Stimulated activated CD8-positive, alpha-beta memory T cell treated with anti-CD3 and anti-CD28 coated beads, Interleukin-2, amount 100 ng/mL, for 48 hours (primary cell): ENCODE measurements around the gene LACTB.

ENCODE experiments used
- DNase-seq, 2 donors: peaks; one replicate each; pipeline ENCODE4 v3.0.0-alpha.2; 2020; ENCODE audit warnings: low read depth in 2 of 2

Gene LACTB, protein sequence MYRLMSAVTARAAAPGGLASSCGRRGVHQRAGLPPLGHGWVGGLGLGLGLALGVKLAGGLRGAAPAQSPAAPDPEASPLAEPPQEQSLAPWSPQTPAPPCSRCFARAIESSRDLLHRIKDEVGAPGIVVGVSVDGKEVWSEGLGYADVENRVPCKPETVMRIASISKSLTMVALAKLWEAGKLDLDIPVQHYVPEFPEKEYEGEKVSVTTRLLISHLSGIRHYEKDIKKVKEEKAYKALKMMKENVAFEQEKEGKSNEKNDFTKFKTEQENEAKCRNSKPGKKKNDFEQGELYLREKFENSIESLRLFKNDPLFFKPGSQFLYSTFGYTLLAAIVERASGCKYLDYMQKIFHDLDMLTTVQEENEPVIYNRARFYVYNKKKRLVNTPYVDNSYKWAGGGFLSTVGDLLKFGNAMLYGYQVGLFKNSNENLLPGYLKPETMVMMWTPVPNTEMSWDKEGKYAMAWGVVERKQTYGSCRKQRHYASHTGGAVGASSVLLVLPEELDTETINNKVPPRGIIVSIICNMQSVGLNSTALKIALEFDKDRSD

GRCh38 chr15:63121382-63122001 is at the start of gene LACTB:
LACTB (plus strand) TSS chr15:63121861; CDS start chr15:63121872, 11 bp downstream.
- DNase-seq: peak; percentile 64 to 74

DNA sequence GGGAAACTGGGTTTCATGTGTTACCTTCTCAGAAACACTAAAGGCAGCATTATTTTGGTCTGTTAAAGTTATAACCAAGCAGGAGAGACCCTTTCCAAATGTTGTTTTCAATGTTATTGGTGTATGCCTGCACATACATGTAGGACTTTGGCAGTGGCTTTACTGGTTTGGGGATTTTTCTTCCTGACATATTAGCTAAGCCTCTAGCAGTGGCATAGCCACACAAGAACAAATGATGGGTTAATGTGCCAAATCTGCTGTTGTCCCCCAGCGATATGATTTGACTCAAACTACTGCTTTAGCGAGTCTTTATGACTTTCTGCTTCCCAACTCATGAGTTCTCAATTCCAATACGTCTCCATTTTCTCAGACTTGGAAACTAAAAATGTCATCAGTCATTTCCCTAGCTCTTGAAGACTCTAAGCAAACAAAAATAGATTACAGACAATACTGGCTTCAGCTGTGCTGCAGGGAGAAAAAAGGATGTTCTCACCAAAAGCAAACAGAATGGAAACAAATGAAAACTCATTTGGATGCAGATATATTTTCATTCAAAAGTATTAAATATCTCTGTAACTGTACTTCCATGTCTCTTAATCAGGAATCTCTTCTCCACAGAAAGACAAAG is 49.5 kb upstream of the LACTB start:
- DNase-seq: no peak

- DNase-seq: no peak
These were observed 48.8 kb upstream of the LACTB start for GRCh38 chr15:63072809-63073277.

DNA sequence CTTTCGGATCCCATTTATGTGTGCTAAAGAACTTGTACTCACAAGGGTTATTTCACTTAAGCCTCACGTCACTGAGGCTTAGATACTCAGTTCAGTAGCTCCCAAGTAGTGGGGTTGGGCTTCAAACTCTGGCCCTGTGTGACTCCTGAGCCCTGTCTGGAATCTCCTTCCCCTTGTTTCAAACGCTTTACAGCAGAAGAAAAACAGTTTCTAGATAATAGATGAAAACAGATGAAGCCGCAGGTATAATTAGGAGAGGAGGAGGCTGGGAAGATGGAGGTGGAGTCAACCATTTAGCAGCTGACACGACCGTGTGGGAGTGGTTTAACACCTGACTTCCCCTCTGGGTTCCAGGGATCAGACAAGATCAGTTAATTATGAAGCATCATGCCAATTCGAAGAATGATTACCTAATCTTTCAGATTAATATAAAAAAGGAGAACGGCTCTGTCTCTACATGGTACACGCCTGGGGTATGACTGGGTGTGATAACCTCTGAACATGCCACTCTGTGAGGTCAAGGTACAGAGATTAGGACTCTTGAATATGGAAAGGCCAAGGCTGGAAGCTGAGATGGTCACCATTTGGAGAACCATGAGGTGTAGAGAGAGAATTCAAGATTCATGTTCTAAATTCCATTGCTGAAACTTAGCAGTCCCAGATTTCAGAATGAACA is 48.0 kb upstream of the LACTB start:
- DNase-seq: no peak

GRCh38 chr15:63075015-63075983 is 46.4 kb upstream of the LACTB start:
- no peak for DNase-seq

DNA sequence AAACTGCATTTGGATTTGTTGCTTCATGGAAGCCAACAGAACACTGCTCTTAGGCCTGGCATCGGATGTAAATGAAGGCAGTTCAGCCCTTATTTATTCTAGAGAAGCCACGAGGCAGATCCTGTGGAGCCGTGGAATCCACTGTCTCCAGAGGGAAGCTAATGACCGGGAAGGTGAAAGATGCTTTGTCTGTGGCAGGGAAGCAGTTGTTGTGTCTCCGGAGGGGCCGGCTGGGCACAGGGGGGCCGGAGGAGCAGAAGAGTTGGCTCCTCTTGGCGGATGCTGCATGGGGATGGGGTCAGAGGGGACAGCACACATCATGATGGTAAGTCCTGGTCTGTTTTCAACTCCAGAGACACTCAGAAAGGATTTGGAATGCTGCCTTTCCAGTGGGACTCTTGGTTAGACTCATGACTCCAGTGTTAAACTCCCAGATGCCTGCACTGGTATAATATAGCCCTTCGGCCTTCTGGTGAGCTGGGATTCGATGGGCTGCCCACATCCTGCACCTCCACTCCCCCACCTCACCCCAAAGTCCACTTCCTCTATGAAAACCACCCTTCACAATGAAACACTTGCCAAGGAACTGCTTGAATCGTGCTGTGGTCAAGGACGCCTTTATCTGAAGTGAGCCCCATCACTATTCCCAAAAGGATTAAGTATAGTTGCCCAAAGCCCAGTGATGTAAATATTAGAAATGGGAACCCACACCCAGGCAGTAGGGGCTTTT is 45.5 kb upstream of the LACTB start:
- DNase-seq: no peak

DNA sequence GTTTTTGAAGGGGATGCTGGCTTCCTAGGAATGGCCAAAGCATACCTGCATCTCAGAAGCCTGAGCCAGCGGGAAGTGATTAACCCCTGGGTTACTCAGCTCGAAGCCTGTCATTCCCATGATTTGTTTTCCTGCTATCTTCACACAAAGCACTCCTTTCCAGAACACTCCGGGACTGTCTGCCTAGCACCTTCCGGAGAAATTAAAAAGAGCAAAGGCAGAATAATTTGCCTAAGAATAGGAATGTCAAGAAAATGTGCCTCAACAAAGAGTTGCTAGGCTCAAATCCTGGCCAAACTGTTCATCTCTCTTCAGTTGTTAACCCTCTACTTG is 45.0 kb upstream of the LACTB start:
- DNase-seq: no peak

GRCh38 chr15:63077952-63078351 is 43.7 kb upstream of the LACTB start:
- no peak for DNase-seq

DNA sequence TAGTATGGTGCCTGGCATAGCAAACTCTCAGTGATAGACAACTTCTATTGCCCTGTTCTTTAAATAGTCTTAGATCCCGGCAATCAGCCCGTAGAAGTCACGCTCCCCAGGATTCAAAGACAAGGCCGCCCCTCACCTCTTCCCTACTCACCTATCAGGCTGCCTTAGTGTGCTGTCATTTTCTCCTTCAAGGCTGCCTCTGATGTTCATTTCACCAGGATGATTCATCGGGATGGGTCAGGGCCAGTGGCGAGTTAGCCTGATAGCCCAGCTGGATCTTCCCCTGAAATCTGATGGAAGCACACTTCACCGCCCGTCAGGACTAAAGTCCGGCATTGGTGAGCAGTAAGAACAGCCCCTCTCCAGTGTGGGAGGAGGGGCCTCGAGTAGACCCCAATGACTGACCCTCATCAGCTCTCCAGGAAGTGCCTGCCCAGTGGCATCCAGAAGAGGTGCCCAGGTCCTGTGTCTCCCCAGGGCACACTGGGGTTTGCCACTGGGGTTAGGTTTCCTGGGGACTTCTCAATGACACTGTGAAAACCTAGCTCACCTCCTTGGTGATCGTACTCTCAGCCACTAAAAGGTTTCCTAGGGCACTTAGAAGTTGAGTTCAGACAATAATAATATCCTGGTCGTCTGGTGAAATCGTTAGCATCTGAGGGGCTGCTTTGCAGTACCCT is 41.6 kb upstream of the LACTB start:
- DNase-seq: no peak

DNA sequence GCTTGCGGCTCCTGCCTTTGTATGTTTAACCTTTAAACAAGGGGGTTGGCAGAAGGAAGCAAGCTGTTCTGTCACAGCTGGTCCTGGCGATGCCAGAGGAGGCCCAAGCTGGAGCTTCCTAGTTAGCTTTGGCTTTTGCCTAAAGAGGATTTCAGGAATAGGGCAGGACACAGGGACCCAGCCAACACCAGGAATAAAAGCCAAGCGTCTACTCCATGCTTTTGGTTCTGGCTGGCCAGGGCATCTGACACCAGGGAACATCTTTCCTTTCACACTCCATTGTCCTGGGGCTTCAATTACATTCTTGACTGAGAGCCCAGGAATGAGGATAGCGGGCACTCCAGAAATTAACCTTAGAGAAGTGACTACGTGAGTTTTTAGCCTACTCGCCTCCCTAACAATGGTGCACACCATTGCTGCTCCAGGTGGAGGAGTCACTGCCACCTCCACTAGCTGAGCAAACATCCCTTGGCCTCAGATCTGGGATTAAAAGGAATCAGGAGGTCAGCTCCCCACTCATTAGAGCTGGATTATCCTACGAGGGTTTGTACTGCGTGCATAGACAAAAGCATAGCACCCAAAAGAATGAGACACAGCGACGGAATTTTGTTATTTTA is 40.9 kb upstream of the LACTB start:
- no peak for DNase-seq

DNA sequence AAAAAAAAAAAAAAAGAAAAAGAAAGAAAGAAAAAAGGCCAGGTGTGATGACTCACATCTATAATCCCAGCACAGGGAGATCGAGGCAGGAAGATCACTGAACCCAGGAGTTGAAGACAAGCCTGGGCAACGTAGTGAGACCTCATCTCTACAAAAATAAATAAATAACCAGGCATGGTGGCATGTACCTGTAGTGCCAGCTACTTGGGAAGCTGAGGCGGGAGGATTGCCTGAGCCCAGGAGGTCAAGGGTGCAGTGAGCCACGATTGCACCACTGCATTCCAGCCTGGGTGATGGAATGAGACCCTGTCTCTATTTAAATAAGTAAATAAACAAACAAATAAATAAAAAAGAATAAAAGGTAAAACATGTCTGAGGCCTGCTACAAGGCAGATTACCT is 39.3 kb upstream of the LACTB start:
- DNase-seq: no peak

DNA sequence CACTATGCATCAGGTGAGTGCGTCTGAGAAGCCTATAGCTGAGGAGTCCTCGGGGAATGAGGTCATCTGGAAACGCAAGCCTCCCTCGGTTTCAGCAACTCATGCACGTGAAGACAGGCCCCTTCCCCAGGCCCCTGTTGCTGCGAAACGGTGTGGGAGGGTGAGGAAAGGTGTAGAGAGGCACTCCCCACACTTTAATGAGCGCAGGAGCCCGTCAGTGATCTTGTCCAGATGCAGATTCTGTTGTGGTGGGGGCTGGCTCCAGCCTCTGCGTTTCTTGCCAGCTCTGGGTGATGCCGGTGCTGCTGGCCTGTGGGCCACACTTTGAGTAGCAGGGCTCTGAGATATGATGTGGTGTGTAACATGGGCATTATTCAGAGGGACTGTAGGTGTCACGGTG is 38.6 kb upstream of the LACTB start:
- no peak for DNase-seq

- DNase-seq: no peak
These were observed 38.1 kb upstream of the LACTB start for GRCh38 chr15:63083541-63083940.

GRCh38 chr15:63084806-63085205 is 36.9 kb upstream of the LACTB start:
- no peak for DNase-seq

DNA sequence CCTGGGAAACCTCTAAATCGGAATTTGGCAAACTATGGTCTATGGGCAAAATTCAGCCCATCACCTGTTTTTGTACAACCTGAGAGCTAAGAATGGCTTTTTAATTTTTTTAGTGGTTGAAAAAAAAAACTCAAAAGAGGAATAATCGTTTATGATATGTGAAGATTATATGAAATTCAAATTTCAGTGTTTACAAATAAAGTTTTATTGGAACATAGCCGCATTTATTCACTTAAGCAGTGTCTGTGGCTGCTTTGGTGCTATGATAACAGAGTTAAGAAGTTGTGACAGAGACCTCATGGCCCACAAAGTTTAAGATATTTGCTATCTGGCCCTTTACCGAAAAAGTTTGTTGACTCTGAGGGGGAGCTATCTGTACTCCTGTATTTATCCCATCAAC is 36.4 kb upstream of the LACTB start:
- no peak for DNase-seq

GRCh38 chr15:63086271-63086670 is 35.4 kb upstream of the LACTB start:
- no peak for DNase-seq

GRCh38 chr15:63086947-63087346 is 34.7 kb upstream of the LACTB start:
- no peak for DNase-seq

DNA sequence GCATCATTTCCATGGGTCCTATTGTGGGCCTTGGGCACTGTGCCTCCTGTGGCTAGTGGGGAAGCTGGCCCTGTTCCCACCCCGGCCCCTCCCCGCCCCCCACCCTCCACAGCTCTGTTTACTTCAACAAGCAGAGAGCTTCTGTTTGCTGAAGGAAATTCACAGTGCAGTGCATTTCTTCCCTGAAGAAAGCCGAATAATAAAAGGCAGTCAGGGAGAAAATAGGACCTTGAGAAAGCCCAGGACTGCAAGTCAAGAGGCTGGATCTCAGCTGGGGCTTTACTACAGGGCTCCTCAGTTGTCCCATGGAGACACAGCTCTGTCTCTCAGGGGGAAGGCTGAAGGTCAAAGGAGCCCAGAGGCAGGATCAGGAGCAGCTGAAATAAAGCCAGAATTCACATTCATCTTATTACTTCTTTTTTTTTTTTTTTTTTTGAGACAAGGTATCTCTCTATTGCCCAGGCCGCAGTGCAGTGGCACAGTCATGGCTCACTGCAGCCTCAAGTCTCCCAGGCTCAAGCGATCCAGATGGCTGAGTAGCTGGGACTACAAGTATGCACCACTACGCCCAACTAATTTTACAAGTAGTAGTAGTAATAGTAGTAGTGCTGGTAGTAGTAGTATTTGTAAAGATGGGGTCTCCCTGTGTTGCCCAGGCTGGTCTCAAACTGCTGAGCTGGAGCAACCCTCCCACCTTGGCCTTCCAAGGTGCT is 33.0 kb upstream of the LACTB start:
- no peak for DNase-seq
